Measurements from ENCODE around the gene SPC24.

SPC24 gene

GRCh38 chr19:11192957-11193939 lies 37.7 kb upstream of the SPC24 start:
- ChIA-PET CTCF (interaction anchor here (1.2 to 2.5 kb wide), 3 partner anchors 11 to 67 kb away, joined by 3 to 12 read pairs (median 6); no protein-coding TSS in a partner anchor), POLR2A (interaction anchor here (0.6 to 1.2 kb wide), 2 partner anchors 13 to 53 kb away, joined by 3 to 4 read pairs; no protein-coding TSS in a partner anchor)
- no peak for TF ChIP-seq CTCF (IDR thresholded peaks at IDR 0.05; ENCODE audit: insufficient read depth, low read length, missing control alignments)
- H3K4me3 ChIP-seq (ENCODE audit: low read depth, low read length) = no peak overlapping the region
- no peak for DNase-seq (ENCODE audit: low read depth, low spot score)

- ChIA-PET CTCF (interaction anchor here (0.7 to 1.3 kb wide), 4 partner anchors 12 to 66 kb away, joined by 3 to 6 read pairs (median 4); no protein-coding TSS in a partner anchor), POLR2A (interaction anchor here (1.6 kb wide), 1 partner anchor 53 kb away, joined by 3 read pairs; no protein-coding TSS in a partner anchor)
- no peak for DNase-seq (ENCODE audit: low read depth, low spot score)
- TF ChIP-seq CTCF (IDR thresholded peaks at IDR 0.05; ENCODE audit: insufficient read depth, low read length, missing control alignments) = no peak
- no peak overlapping the region for H3K4me3 ChIP-seq (ENCODE audit: low read depth, low read length)
Measured at GRCh38 chr19:11191934-11192333, 36.4 kb upstream of the SPC24 start.

GRCh38 chr19:11191273-11191755 lies 35.7 kb upstream of the SPC24 start:
- DNase-seq (ENCODE audit: low read depth, low spot score) = no peak
- no peak for TF ChIP-seq CTCF (IDR thresholded peaks at IDR 0.05; ENCODE audit: insufficient read depth, low read length, missing control alignments)
- POLR2A ChIA-PET = interaction anchor here (1.3 to 1.6 kb wide), 2 partner anchors 11 to 53 kb away, joined by 3 read pairs; no protein-coding TSS in a partner anchor
- no peak overlapping the region for H3K4me3 ChIP-seq (ENCODE audit: low read depth, low read length)
- CTCF ChIA-PET = interaction anchor here (0.7 to 2.2 kb wide), 6 partner anchors 12 to 65 kb away, joined by 3 to 9 read pairs (median 6); no protein-coding TSS in a partner anchor

GRCh38 chr19:11190501-11190900 lies 34.9 kb upstream of the SPC24 start:
- H3K4me3 ChIP-seq (ENCODE audit: low read depth, low read length) = no peak overlapping the region
- no peak for TF ChIP-seq CTCF (IDR thresholded peaks at IDR 0.05; ENCODE audit: insufficient read depth, low read length, missing control alignments)
- ChIA-PET CTCF (interaction anchor here (0.7 to 2.2 kb wide), 3 partner anchors 14 to 64 kb away, joined by 3 to 9 read pairs (median 5); no protein-coding TSS in a partner anchor), POLR2A (interaction anchor here (1.3 to 1.6 kb wide), 2 partner anchors 10 to 52 kb away, joined by 3 read pairs; no protein-coding TSS in a partner anchor)
- no peak for DNase-seq (ENCODE audit: low read depth, low spot score)

- TF ChIP-seq CTCF (IDR thresholded peaks at IDR 0.05; ENCODE audit: insufficient read depth, low read length, missing control alignments) = no peak
- no peak for DNase-seq (ENCODE audit: low read depth, low spot score)
- no peak overlapping the region for H3K4me3 ChIP-seq (ENCODE audit: low read depth, low read length)
- ChIA-PET POLR2A (no interaction called here), CTCF (interaction anchor here (0.8 to 1.5 kb wide), 3 partner anchors 21 to 61 kb away, joined by 3 to 4 read pairs (median 3); no protein-coding TSS in a partner anchor)
Measured at GRCh38 chr19:11187441-11187840, 31.9 kb upstream of the SPC24 start.
